A204.1 (cell line): Measurements from ENCODE around the gene KCNQ1.

Experiments
- FAIRE-seq: peaks from 2 replicates; lab custom pipeline; 2012; peaks lifted over from hg19 to GRCh38; lab: Jason Lieb, UNC

Gene KCNQ1

GRCh38 chr11:2461253-2461955 lies 16.6 kb downstream of the KCNQ1 start:
- FAIRE-seq: no peak

GRCh38 chr11:2461956-2462542 lies 17.2 kb downstream of the KCNQ1 start:
- no peak for FAIRE-seq

- FAIRE-seq: no peak
These were observed 17.8 kb downstream of the KCNQ1 start for GRCh38 chr11:2462543-2462985.

- no peak for FAIRE-seq
These were observed 18.4 kb downstream of the KCNQ1 start for GRCh38 chr11:2462986-2463765.

- no peak for FAIRE-seq
These were observed 19.0 kb downstream of the KCNQ1 start for GRCh38 chr11:2463766-2464277.

GRCh38 chr11:2464451-2465165 lies 19.8 kb downstream of the KCNQ1 start:
- no peak for FAIRE-seq

GRCh38 chr11:2465202-2466068 lies 20.6 kb downstream of the KCNQ1 start:
- no peak for FAIRE-seq

GRCh38 chr11:2466069-2466801 lies 21.4 kb downstream of the KCNQ1 start:
- FAIRE-seq: no peak

GRCh38 chr11:2466869-2467694 lies 22.3 kb downstream of the KCNQ1 start:
- FAIRE-seq: no peak

GRCh38 chr11:2467695-2468055 lies 22.9 kb downstream of the KCNQ1 start:
- no peak for FAIRE-seq

GRCh38 chr11:2468363-2469235 lies 23.8 kb downstream of the KCNQ1 start:
- FAIRE-seq: no peak

- no peak for FAIRE-seq
These were observed 25.7 kb downstream of the KCNQ1 start for GRCh38 chr11:2470495-2470894.

- FAIRE-seq: no peak
These were observed 26.4 kb downstream of the KCNQ1 start for GRCh38 chr11:2471048-2471803.

GRCh38 chr11:2471804-2472096 lies 26.9 kb downstream of the KCNQ1 start:
- no peak for FAIRE-seq

- FAIRE-seq: no peak
These were observed 27.8 kb downstream of the KCNQ1 start for GRCh38 chr11:2472428-2473186.

GRCh38 chr11:2473361-2474058 lies 28.7 kb downstream of the KCNQ1 start:
- FAIRE-seq: no peak
